NCI-H2081 treated with DMSO at 0.1 percent for 48 hours (cell line): Measurements from ENCODE around the gene MORN1.
"Not testable (repeated sequence)": the region's sequence is repeated elsewhere in the genome, so short reads cannot be mapped to it uniquely, and the experiment has no call there.

Experiments
- DNase-seq: peaks from one replicate; lab custom pipeline; 2025; lab: John Stamatoyannopoulos, UW

Gene MORN1

GRCh38 chr1:2391041-2391930 lies at the start of gene MORN1, which contains the start of gene RER1:
TSS of gene MORN1 (minus strand) at chr1:2391554. CDS start at chr1:2391533, 21 bp downstream.
TSS of gene RER1 (plus strand) at chr1:2391841. CDS start at chr1:2395791, 3,950 bp downstream.
- peak; percentile 88 for DNase-seq

GRCh38 chr1:2440346-2440745 lies 49.0 kb upstream of the MORN1 start:
- DNase-seq, result not testable (repeated sequence)

- DNase-seq, result no peak
Observed at GRCh38 chr1:2439369-2439768, 48.0 kb upstream of the MORN1 start.

- no peak for DNase-seq
Observed at GRCh38 chr1:2438641-2439040, 47.3 kb upstream of the MORN1 start.

GRCh38 chr1:2438038-2438437 lies 46.7 kb upstream of the MORN1 start:
- no peak for DNase-seq

GRCh38 chr1:2437617-2438016 lies 46.3 kb upstream of the MORN1 start:
- no peak for DNase-seq

GRCh38 chr1:2436876-2437275 lies 45.5 kb upstream of the MORN1 start:
- no peak for DNase-seq

- DNase-seq, result no peak
Observed at GRCh38 chr1:2435746-2436355, 44.5 kb upstream of the MORN1 start.

GRCh38 chr1:2435091-2435490 lies 43.7 kb upstream of the MORN1 start:
- no peak for DNase-seq

GRCh38 chr1:2433936-2434655 lies 42.7 kb upstream of the MORN1 start:
- DNase-seq, result no peak

- DNase-seq, result no peak
Observed at GRCh38 chr1:2433196-2433595, 41.8 kb upstream of the MORN1 start.

GRCh38 chr1:2432441-2432844 lies 41.1 kb upstream of the MORN1 start:
- no peak for DNase-seq

- no peak for DNase-seq
Observed at GRCh38 chr1:2431518-2431917, 40.2 kb upstream of the MORN1 start.

GRCh38 chr1:2431103-2431502 lies 39.7 kb upstream of the MORN1 start:
- no peak for DNase-seq

GRCh38 chr1:2430592-2430973 lies 39.2 kb upstream of the MORN1 start:
- DNase-seq, result no peak

- no peak for DNase-seq
Observed at GRCh38 chr1:2429780-2430591, 38.6 kb upstream of the MORN1 start.

- no peak for DNase-seq
Observed at GRCh38 chr1:2428490-2428889, 37.1 kb upstream of the MORN1 start.

GRCh38 chr1:2427976-2428375 lies 36.6 kb upstream of the MORN1 start:
- no peak for DNase-seq

- DNase-seq, result no peak
Observed at GRCh38 chr1:2427051-2427450, 35.7 kb upstream of the MORN1 start.

- DNase-seq, result no peak
Observed at GRCh38 chr1:2426540-2426939, 35.2 kb upstream of the MORN1 start.

GRCh38 chr1:2425892-2426291 lies 34.5 kb upstream of the MORN1 start:
- no peak for DNase-seq

- no peak for DNase-seq
Observed at GRCh38 chr1:2422523-2422922, 31.2 kb upstream of the MORN1 start.
